Ishikawa (cell line): Measurements from ENCODE around the gene ARRDC1.

ENCODE experiments used
- CEBPB ChIP-seq: IDR thresholded peaks from 2 replicates; pipeline ENCODE4 v1.6.1; 2012
- CREB1 ChIP-seq: IDR thresholded peaks from 2 replicates; pipeline ENCODE4 v1.6.1; 2012; ENCODE audit warnings: low read depth
- EGR1 ChIP-seq: IDR thresholded peaks from 2 replicates; pipeline ENCODE4 v1.6.1; 2012
- EP300 ChIP-seq: IDR thresholded peaks from 2 replicates; pipeline ENCODE4 v1.6.1; 2012; ENCODE audit warnings: borderline replicate concordance
- FOXM1 ChIP-seq: IDR thresholded peaks from 2 replicates; pipeline ENCODE4 v1.6.1; 2012; ENCODE audit warnings: low read depth, borderline replicate concordance
- NFIC ChIP-seq: IDR thresholded peaks from 2 replicates; pipeline ENCODE4 v1.6.1; 2012
- RAD21 ChIP-seq: IDR thresholded peaks from 2 replicates; pipeline ENCODE4 v1.6.1; 2012; ENCODE audit warnings: low read depth
- TAF1 ChIP-seq: IDR thresholded peaks from 2 replicates; pipeline ENCODE4 v1.6.1; 2012; ENCODE audit warnings: low read depth, mild to moderate bottlenecking
- TCF12 ChIP-seq: IDR thresholded peaks from 2 replicates; pipeline ENCODE4 v1.6.1; 2012; ENCODE audit warnings: low read depth
- TEAD4 ChIP-seq: IDR thresholded peaks from 2 replicates; pipeline ENCODE4 v1.6.1; 2012
- YY1 ChIP-seq: IDR thresholded peaks from 2 replicates; pipeline ENCODE4 v1.6.1; 2012; ENCODE audit warnings: low read depth
- ZBTB7A ChIP-seq: IDR thresholded peaks from 2 replicates; pipeline ENCODE4 v1.6.1; 2012; ENCODE audit warnings: low read depth
- TF ChIP-seq, protein P1 (sequence below): IDR thresholded peaks from 2 replicates; pipeline ENCODE4 v1.6.1; 2012; ENCODE audit warnings: low read depth, mild to moderate bottlenecking
- TF ChIP-seq, protein P2 (sequence below): IDR thresholded peaks from 2 replicates; pipeline ENCODE4 v1.6.1; 2012
- TF ChIP-seq, protein P3 (sequence below): IDR thresholded peaks from 2 replicates; pipeline ENCODE4 v1.6.1; 2012

The ARRDC1 gene

DNA sequence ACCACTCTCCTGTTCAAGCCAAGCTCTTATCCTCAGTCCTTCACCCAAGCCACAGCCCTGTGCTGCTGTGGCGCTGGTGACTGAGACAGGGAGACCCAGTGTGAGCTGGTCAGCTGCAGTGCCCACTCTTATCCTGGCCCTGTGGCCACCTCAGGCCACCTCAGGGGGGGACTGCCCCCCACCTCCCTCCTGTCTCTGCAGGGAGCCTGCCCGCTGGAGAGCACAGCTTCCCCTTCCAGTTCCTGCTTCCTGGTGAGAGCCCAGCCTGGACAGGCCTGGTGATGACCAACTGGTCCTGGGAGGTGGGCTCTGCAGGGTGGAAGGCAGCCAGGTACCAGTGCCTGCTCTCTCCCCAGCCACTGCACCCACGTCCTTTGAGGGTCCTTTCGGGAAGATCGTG, 7.8 kb downstream of the ARRDC1 start:
- TF ChIP-seq RAD21 (no peak), TEAD4 (no peak), FOXM1 (no peak), YY1 (no peak), EGR1 (no peak), NFIC (no peak), EP300 (peak; percentile 35; the same call in 1 of the 2 replicates), TCF12 (peak; percentile 45; the same call in 1 of the 2 replicates), CREB1 (no peak), CEBPB (no peak), TAF1 (no peak), ZBTB7A (no peak)
- TF ChIP-seq, protein P1, sequence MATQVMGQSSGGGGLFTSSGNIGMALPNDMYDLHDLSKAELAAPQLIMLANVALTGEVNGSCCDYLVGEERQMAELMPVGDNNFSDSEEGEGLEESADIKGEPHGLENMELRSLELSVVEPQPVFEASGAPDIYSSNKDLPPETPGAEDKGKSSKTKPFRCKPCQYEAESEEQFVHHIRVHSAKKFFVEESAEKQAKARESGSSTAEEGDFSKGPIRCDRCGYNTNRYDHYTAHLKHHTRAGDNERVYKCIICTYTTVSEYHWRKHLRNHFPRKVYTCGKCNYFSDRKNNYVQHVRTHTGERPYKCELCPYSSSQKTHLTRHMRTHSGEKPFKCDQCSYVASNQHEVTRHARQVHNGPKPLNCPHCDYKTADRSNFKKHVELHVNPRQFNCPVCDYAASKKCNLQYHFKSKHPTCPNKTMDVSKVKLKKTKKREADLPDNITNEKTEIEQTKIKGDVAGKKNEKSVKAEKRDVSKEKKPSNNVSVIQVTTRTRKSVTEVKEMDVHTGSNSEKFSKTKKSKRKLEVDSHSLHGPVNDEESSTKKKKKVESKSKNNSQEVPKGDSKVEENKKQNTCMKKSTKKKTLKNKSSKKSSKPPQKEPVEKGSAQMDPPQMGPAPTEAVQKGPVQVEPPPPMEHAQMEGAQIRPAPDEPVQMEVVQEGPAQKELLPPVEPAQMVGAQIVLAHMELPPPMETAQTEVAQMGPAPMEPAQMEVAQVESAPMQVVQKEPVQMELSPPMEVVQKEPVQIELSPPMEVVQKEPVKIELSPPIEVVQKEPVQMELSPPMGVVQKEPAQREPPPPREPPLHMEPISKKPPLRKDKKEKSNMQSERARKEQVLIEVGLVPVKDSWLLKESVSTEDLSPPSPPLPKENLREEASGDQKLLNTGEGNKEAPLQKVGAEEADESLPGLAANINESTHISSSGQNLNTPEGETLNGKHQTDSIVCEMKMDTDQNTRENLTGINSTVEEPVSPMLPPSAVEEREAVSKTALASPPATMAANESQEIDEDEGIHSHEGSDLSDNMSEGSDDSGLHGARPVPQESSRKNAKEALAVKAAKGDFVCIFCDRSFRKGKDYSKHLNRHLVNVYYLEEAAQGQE: no peak
- TF ChIP-seq, protein P2, sequence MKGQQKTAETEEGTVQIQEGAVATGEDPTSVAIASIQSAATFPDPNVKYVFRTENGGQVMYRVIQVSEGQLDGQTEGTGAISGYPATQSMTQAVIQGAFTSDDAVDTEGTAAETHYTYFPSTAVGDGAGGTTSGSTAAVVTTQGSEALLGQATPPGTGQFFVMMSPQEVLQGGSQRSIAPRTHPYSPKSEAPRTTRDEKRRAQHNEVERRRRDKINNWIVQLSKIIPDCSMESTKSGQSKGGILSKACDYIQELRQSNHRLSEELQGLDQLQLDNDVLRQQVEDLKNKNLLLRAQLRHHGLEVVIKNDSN: no peak
- TF ChIP-seq, protein P3, sequence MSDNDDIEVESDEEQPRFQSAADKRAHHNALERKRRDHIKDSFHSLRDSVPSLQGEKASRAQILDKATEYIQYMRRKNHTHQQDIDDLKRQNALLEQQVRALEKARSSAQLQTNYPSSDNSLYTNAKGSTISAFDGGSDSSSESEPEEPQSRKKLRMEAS: no peak

DNA sequence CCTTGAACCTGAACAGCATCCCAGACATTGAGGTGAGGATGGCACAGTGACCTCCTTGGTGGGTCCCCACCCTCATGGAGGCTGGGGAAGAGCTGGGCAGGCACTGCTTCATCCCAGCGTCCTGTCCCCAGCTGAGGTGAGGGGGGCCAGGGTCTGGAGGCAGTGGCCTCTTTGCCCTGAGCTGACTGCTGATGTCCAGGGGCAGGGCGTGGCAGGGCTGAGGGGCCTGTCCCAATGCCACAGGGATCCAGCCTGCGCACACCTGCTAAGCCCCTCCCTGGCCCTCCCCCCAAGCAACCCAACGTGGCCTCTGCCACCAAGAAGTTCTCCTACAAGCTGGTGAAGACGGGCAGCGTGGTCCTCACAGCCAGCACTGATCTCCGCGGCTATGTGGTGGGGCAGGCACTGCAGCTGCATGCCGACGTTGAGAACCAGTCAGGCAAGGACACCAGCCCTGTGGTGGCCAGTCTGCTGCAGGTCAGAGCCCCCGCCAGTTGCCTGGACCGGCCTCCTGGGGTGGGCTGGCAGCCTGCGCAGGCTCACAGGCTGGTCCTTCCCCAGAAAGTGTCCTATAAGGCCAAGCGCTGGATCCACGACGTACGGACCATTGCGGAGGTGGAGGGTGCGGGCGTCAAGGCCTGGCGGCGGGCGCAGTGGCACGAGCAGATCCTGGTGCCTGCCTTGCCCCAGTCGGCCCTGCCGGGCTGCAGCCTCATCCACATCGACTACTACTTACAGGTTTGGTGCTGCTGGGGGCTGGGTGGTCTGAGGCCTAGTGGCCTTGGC, 8.4 kb downstream of the ARRDC1 start:
- TF ChIP-seq NFIC: no peak
- TF ChIP-seq, protein P1: no peak
- TF ChIP-seq TAF1: no peak
- no peak for TF ChIP-seq CEBPB
- TF ChIP-seq CREB1: no peak
- TF ChIP-seq ZBTB7A: no peak
- TF ChIP-seq, protein P3: no peak

DNA sequence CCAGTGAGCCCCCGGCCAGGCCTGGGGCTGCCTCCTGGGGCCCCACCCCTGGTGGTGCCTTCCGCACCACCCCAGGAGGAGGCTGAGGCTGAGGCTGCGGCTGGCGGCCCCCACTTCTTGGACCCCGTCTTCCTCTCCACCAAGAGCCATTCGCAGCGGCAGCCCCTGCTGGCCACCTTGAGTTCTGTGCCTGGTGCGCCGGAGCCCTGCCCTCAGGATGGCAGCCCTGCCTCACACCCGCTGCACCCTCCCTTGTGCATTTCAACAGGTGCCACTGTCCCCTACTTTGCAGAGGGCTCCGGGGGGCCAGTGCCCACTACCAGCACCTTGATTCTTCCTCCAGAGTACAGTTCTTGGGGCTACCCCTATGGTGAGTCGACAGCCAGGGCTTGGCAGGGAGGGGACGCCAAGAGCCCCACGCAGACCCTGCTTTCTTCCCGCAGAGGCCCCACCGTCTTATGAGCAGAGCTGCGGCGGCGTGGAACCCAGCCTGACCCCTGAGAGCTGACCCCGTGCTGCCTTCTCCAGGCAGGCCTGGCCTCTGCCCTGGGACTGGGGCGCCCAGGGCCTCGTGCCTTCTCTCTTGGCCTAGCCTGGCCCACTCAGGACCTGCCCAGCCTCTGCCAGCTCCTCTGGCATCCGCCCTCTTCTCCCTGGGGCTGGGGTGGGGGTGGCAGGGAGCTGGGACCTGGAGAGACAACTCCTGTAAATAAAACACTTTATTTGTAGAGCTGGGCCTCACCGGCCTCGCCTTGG, 9.3 kb downstream of the ARRDC1 start:
- no peak for TF ChIP-seq EGR1

DNA sequence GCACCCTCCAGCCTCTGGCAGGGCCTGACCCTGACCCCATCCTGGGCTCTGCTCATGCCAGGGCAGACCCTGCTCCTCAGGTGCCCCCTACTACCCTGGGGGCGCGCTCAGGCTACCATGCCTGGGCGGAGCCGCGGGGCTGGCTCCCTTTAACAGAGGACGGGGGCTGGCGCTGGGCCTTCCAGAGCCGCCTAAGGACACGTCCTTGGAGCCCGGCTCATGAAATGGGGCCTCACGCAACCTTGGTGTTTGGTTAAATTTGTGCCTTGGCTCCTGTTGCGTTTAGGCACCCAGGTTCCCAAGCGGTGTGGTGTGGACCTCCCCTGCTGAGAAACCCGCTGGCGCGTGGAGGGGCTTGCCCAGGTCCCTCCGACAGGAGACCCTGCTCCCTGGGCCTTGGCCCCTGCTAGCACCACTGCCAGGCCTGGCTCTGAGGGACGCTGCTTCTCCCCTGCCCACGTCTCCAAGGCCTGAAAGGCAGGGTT, 9.9 kb downstream of the ARRDC1 start:
- TF ChIP-seq TCF12: no peak
- TF ChIP-seq, protein P2: no peak
- TF ChIP-seq TEAD4: no peak
- TF ChIP-seq TAF1: no peak
- TF ChIP-seq NFIC: no peak
- TF ChIP-seq ZBTB7A: no peak
- TF ChIP-seq EGR1: no peak
- TF ChIP-seq, protein P3: no peak
- TF ChIP-seq CEBPB: no peak
- TF ChIP-seq EP300: no peak
- TF ChIP-seq FOXM1: no peak
- no peak for TF ChIP-seq CREB1
- TF ChIP-seq RAD21: no peak
- TF ChIP-seq, protein P1: no peak
- TF ChIP-seq YY1: no peak
